ENCODE data around the gene RHAG.
"Not testable (repeated sequence)": the region's sequence is repeated elsewhere in the genome, so short reads cannot be mapped to it uniquely, and the experiment has no call there.

The RHAG gene

GRCh38 chr6:49636713-49637349 is at the start of gene RHAG:
Gene RHAG, minus strand, starts transcription at chr6:49636839. Its CDS starts 27 bp downstream, at chr6:49636812.
- DNase-seq (ENCODE audit: low read depth in 2 of 2), result no peak

DNA sequence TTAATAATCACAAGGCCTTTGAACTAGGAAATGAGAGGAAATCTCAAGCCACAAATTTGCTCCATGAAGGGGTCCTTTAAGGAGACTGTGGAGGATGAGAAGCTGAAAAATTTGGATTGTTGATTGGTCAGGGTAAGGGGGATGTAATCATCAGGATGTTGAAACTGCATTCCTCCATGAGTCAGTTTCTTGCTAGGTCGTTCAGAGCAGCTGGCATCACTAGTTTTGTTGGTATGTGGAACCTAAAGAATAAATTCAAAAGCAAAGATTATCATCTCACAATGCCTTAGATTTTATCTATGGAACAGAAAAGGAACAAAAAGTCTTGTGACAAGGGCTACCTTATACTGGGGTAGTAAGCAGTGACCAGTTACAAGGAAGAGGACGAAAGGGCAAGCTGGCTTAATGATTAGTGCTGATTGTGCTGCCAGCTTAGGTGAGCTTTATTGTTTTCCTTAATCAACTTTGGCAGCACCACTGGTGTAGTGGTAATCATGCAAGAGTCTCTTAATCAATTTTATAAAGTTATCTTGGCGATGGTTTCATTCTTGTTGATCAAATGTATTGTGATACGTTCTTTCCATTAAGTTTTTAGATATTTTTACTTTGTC is 40.1 kb upstream of the RHAG start:
- no peak for DNase-seq (ENCODE audit: low read depth in 2 of 2)

DNA sequence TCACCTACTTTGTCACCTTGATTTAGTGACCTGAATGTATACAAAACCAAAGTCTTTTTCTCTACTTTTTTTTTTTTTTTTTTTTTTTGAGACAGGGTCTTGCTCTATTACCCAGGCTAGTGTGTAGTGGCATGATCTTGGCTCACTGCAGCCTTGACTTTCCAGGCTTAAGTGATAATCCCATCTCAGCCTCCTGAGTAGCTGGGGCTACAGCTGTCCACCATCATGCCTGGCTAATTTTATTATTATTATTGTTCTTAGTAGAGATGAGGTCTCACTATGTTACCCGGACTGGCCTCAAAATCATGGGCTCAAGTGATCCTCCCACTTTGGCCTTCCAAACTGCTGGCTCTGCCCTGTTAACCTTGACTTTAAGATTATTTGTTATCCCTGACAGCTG is 39.2 kb upstream of the RHAG start:
- DNase-seq (ENCODE audit: low read depth in 2 of 2), result no peak

DNA sequence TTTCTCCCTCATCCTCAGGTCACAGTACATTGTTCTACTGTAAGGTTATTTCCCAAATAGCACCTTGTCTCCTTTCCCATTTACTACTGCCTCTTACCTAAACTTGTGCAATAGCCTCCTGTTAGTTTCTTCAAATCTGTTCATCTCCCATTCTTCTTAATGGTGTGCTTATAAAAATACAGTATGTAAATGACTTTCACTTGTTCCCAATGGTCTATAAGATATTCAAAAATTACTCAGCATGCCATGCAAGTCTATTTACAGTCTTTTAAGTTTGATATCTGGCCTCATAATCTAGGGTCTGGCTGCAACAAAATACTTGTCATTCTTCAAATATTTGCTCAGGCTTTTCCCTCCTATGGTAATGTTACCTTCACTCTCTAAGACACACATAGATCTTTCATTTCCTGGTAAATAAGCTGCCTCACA is 31.5 kb upstream of the RHAG start:
- DNase-seq (ENCODE audit: low read depth in 2 of 2), result no peak

DNA sequence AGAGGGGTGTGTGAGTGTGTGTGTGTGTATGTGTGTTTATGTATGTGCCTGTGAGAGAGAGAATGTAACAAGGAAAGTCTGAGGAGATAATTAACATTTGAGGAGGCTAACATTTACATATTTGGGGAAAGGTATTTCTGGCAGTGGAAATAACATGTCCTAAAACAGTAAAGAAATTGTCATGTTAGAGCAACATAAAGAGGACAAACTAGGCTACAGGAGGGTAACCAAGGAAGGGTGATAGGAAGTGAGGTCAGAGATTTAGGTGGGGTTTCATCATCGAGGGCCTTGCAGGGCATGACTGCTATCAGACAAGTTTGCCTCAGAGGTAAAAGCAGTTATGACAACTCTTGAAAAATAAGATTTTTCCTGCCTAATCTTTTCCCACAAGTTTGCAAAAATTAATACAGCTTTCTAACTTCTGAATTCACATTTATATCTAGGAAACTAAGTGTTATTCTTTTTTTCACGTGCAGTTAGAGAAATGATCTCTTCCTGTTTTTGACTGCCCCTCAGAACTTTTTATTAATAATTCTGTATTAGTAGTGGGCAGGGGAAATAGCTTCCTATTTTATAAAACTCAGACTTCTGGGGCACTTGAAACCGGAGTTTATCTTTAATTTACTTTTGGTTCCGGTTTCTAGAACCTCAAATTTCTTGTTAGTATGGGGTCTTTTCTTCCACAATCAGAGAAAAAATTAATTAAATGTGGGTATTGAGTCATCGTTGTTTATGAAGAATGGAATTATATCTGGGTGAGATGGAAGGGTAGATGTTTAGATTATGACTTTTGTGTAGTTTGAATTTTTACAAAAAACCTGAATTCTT is 30.5 kb upstream of the RHAG start:
- no peak for DNase-seq (ENCODE audit: low read depth in 2 of 2)

GRCh38 chr6:49666480-49666879 is 29.8 kb upstream of the RHAG start:
- no peak for DNase-seq (ENCODE audit: low read depth in 2 of 2)

GRCh38 chr6:49664817-49665216 is 28.2 kb upstream of the RHAG start:
- DNase-seq (ENCODE audit: low read depth in 2 of 2), result no peak

DNA sequence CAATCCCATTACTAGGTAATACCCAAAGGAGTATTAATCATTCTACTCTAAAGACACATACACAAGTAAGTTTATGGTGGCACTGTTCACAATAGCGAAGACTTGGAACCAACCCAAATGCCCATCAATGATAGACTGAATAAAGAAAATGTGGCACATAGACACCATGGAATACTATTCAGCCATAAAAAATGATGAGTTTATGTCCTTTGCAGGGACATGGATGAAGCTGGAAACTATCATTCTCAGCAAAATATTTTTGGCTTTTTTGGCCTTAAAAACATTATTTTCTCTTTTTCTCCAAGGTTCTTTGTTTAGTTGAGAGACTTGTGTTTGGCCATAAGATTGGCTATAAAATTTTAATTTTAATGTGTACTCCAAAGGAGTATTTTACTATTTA is 27.4 kb upstream of the RHAG start:
- not testable (repeated sequence) for DNase-seq (ENCODE audit: low read depth in 2 of 2)

- no peak for DNase-seq (ENCODE audit: low read depth in 2 of 2)
Observed at GRCh38 chr6:49662892-49663261, 26.2 kb upstream of the RHAG start.

DNA sequence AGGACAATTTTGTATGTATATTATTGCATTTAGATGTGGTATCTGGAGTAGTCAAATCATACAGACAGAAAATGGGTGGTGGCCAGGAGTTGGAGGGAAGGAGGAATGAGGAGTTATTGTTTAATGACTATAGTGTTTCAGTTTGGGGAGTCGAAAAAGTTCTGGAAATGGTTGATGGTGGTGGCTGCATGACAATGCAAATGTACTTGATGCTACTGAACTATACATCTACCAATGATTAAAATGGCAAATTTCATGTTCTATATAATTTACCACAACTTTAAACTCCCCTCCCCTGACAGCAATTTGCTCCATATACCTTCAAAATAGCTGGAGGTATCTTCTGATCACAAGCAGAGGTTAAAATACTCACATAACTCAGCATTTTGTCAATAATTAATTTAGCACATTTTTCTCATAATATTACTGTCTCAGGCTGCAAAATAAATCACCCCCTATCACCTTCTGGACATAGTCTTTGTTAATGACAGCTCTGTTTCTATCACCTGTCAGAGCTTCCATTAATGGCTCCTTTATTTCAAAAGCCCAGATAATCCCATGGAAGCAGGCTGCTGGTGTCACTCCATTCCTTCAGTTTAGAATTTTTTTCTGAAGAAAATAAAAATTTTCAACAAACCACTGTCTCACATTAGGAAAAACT is 25.7 kb upstream of the RHAG start:
- no peak for DNase-seq (ENCODE audit: low read depth in 2 of 2)

GRCh38 chr6:49653942-49654341 is 17.3 kb upstream of the RHAG start:
- no peak for DNase-seq (ENCODE audit: low read depth in 2 of 2)

DNA sequence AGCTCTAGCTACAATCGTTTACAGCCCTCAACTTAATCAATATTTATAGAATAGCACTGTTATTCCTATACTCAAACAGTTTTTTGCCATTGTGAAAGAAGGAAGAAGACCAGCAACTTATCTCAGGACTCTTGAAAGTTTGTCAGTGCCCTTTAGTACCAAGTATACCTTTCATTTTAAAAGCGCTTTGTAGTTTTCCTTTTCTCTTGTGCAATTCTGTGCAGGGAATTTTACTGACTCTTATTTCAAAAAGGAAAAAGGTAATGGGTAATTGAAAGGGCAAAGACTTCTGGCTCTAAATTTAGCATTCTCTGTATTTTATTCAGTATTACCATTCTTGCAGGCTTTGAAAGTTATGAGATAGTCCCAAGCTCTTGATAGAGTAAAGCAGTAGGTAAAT is 16.8 kb upstream of the RHAG start:
- DNase-seq (ENCODE audit: low read depth in 2 of 2), result no peak

DNA sequence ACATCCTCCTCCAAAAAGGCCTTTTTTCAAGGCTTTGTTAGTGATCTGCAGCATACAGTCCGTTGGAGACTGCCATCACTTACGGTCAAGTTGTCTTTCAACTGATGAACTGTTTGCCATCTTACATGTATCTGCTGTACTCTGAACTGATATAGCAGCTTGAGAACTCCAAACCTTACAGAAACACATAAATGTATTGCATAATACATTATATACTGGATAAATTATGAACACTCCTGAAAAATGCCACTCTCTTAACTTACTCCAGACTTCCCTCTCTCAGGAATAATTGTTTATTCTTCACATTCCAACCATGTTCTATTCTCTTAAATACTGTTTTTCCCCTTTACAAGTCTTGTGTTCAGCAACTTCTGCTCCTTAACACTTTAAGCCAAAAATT is 14.6 kb upstream of the RHAG start:
- DNase-seq (ENCODE audit: low read depth in 2 of 2), result no peak

DNA sequence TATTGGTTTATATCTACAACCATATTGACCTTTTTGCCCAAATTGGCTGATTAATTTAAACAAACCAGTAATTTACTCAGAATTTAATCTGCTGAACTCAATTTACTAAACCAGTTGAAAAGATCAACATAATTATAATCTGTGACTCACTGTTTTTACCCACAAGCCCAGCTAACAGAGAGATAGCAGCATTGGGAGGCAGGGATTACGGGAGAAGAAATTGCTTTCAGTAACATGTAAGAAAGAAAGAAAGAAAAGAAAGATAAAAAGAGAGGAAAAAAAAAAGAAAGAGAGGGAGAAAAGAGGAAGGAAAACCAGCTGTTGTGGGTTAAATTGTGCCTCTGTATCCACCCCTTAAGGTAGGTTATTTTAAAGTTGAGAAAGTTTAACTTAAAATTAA is 13.3 kb upstream of the RHAG start:
- no peak for DNase-seq (ENCODE audit: low read depth in 2 of 2)

- DNase-seq (ENCODE audit: low read depth in 2 of 2), result no peak
Observed at GRCh38 chr6:49648036-49648435, 11.4 kb upstream of the RHAG start.

DNA sequence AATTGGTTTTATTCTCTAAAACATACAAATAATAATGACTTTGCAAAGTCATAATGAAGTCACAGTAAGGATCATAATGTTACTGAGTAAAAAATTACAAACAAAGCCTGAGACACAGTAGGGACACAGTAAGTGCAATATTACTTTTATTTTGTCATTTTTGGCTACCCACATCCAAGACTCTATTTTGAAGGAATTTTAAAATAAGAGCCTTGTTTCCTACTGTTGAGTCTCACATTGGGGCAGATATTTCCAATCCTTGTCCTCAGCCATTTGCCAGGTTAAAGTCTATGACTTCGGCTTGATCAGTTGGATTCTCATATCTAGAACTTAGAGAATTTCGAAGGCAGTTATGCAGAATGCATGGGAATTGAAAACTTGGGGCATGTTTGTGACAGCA is 10.8 kb upstream of the RHAG start:
- no peak for DNase-seq (ENCODE audit: low read depth in 2 of 2)

- DNase-seq (ENCODE audit: low read depth in 2 of 2), result no peak
Observed at GRCh38 chr6:49646942-49647341, 10.3 kb upstream of the RHAG start.

GRCh38 chr6:49646130-49646824 is 9.6 kb upstream of the RHAG start:
- DNase-seq (ENCODE audit: low read depth in 2 of 2), result no peak

DNA sequence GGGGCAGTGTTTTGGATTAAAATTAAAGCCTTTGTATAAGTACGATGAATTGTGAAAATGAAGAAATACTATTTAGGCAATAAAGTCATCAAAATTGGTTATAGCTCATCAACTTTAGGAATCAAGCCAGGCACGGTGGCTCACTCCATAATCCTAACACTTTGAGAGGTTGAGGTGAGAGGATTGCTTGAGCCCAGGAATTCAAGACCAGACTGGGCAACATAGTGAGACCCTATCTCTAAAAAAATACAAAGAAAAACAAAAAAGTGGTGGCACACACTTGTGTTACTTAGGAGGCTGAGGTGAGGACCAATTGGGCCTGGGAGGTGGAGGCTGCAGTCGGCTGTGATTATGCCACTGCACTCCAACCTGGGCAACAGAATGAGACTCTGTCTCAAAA is 8.5 kb upstream of the RHAG start:
- DNase-seq (ENCODE audit: low read depth in 2 of 2), result no peak

- no peak for DNase-seq (ENCODE audit: low read depth in 2 of 2)
Observed at GRCh38 chr6:49639177-49639817, 2.7 kb upstream of the RHAG start.

DNA sequence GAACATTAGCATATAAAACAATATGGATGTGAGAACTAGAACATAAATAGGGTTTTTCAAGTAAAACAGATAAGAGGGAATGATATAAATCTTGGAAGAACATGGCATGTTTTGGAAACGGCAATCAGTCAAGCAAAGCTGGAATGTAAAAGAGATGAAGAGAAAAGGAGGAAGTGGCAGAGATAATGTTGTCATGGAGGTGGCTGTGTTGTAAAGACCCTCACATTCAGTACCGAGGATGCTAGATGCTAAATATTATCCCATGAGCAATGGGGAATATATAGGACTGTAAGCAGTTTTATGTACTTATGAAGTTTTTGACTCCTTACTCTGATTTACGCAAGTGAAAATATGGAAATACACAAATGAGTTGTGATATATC is 702 bp upstream of the RHAG start:
- DNase-seq (ENCODE audit: low read depth in 2 of 2), result no peak

Data from activated CD8-positive, alpha-beta memory T cell treated with anti-CD3 and anti-CD28 coated beads for 4 hours (primary cell).